Type B pancreatic cell (in vitro differentiated cells): ENCODE measurements around the gene TBXT. TPM values are rescaled to one million over a fixed set of nuclear protein-coding genes. Genes with fewer than 3 reads are reported as not detected.

Experiments used
- DNase-seq: peaks from one replicate; pipeline ENCODE4 v3.0.0; 2021; ENCODE audit warnings: mixed read lengths; ENCODE audit not compliant: unreplicated experiment; ENCODE audit errors: extremely low spot score
- H3K27ac Mint-ChIP-seq: 2 replicates; pipeline ENCODE4 v1.8.0; 2021; ENCODE audit warnings: mild to moderate bottlenecking, mixed read lengths
- H3K27me3 Mint-ChIP-seq: 2 replicates; pipeline ENCODE4 v1.8.0; 2021; ENCODE audit warnings: mixed read lengths
- H3K36me3 Mint-ChIP-seq: 2 replicates; pipeline ENCODE4 v1.8.0; 2021; ENCODE audit warnings: mixed read lengths
- H3K4me1 Mint-ChIP-seq: one replicate; pipeline ENCODE4 v1.8.0; 2021; ENCODE audit warnings: mixed read lengths; ENCODE audit not compliant: unreplicated experiment
- H3K4me3 Mint-ChIP-seq: 2 replicates; pipeline ENCODE4 v1.8.0; 2021; ENCODE audit warnings: mild to moderate bottlenecking, mixed read lengths
- H3K9me3 Mint-ChIP-seq: 2 replicates; pipeline ENCODE4 v1.8.0; 2021; ENCODE audit warnings: mixed read lengths
- total RNA-seq: library from RNA; stranded (reverse); gene quantifications from 2 replicates; pipeline ENCODE4 v1.2.1, GENCODE V29; 2021; ENCODE audit warnings: low replicate concordance
- TF ChIP-seq, protein P1 (sequence below): fragments of 200-600 bp; sonication (generic); conservative IDR thresholded peaks from 2 replicates; pipeline ENCODE4 v1.5.0; 2021; ENCODE audit warnings: antibody characterized with exemption, mild to moderate bottlenecking

The TBXT gene
- total RNA-seq, 1 donor from 2014 or later = 0.85 TPM

DNA sequence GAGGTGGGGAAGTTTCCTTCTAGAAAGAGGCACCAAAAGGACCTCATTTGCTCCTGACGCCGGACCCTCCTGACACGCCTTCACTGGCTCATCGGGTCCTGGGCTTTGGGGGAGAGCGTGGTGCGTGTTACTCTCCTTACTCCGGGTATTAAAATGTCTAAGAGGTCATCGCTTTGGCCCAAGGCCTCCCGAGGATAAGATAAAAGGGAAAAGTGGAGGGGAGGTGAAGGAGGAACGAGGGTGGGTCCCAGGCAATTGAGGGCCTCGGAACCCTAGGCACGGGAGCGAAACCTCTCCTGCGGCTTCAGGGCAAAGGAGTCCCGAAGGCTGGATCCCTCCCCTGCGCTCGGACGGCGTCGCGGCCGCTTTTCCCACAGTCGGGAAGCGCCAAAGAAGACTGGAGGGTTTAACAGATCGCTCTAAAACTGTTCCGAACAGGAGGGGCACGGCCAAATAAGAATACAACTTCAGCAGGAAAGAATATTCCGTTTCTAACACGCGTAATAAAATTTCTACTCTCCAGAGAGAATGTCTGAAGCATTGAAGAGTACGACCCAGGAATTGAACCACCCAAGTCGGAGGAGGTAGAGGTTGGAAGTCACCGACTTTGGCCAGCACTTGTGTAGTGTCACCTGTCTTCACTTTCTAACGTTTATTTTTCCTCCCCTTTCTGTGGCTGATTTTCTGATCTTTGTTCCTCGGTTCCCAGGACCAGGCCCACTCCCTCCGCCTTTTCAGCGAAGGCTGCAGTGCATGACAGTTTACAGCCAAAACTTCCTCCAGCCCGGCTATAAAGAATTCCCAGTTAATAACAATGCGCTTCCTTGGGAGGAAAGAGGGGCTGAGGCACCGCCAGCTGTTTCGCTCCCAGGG is 2.1 kb upstream of the TBXT start:
- H3K4me1 Mint-ChIP-seq = peaks cover 6% of the 10 kb centered on the region
- TF ChIP-seq, protein P1, sequence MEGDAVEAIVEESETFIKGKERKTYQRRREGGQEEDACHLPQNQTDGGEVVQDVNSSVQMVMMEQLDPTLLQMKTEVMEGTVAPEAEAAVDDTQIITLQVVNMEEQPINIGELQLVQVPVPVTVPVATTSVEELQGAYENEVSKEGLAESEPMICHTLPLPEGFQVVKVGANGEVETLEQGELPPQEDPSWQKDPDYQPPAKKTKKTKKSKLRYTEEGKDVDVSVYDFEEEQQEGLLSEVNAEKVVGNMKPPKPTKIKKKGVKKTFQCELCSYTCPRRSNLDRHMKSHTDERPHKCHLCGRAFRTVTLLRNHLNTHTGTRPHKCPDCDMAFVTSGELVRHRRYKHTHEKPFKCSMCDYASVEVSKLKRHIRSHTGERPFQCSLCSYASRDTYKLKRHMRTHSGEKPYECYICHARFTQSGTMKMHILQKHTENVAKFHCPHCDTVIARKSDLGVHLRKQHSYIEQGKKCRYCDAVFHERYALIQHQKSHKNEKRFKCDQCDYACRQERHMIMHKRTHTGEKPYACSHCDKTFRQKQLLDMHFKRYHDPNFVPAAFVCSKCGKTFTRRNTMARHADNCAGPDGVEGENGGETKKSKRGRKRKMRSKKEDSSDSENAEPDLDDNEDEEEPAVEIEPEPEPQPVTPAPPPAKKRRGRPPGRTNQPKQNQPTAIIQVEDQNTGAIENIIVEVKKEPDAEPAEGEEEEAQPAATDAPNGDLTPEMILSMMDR = no peak
- H3K4me3 Mint-ChIP-seq = peak overlapping the region; percentile 68
- no peaks in the 10 kb centered on the region for H3K9me3 Mint-ChIP-seq
- peaks cover 33% of the 10 kb centered on the region for H3K27me3 Mint-ChIP-seq
- DNase-seq = no peak
- H3K36me3 Mint-ChIP-seq = no peaks in the 10 kb centered on the region
- H3K27ac Mint-ChIP-seq = no peak overlapping the region

DNA sequence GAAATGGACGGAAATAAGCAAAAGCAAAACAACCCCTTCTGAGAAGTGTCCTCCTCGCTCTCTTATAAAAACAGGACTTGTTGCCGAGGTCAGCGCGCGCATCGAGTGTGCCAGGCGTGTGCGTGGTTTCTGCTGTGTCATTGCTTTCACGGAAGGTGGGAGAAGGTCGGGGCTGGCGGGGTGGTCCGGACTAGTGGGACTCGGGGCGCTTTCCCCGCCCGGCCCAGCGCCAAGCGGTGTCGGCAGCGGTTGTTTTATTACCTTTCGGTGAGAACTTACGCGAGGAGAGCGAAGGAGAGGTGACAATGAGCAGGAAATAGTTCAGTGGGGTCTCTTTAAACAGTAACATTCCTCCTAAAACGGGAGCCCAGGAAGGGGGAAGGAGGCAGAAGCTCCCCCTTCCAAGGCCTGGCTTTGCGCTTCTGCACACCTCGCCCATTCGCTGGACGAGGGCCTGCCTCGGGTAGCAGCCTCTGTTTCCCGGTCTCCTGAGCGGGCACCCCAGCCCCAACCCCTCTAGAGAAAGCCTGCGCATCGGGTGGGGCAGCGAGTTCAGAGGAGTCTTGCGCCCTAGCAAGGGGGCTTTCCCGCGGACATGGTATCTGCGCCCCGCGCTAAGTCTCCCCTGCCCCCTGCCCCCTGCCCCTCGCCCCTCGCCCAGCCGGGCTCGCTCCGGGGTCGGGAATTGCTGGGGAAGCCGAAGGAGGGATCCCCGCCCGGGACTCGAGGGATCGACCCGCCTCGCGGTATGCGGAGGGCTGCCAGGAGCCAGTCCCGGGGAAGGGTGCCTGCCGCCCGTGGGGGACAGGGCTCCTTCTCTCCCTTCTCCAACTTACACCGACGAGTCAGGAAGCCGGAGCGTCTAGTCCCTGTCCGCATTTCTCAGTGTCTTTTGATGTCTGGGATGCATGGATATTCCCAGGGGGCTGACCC is 1.2 kb upstream of the TBXT start:
- H3K27ac Mint-ChIP-seq = peak overlapping the region; percentile 35
- no peaks in the 10 kb centered on the region for H3K36me3 Mint-ChIP-seq
- no peaks in the 10 kb centered on the region for H3K9me3 Mint-ChIP-seq
- DNase-seq = no peak
- H3K27me3 Mint-ChIP-seq = peaks cover 42% of the 10 kb centered on the region
- peaks cover 6% of the 10 kb centered on the region for H3K4me1 Mint-ChIP-seq
- TF ChIP-seq, protein P1 = no peak
- peak overlapping the region; percentile 91 for H3K4me3 Mint-ChIP-seq

DNA sequence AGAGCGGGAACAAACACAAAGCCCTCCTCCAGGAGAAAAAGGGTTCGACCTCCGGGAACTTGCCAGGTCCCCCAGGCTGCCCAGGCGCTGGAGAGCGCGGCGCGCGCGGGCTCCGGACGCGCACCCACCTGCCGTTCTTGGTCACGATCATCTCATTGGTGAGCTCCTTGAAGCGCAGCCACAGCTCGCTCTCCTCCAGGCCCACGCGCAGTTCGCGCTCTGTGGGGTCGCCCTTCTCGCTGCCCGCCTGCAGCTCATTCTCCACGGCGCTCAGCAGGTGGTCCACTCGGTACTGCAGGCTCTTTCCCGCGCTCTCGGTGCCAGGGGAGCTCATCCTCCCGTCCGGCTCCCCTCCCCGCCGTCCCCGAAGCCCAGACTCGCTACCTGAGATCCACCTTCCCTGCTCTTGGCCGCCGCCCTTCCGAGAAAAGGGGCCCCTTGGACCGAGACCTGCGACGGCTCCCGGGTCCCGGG is 356 bp downstream of the TBXT start:
- no peak for DNase-seq
- H3K4me1 Mint-ChIP-seq = peaks cover 6% of the 10 kb centered on the region
- no peaks in the 10 kb centered on the region for H3K36me3 Mint-ChIP-seq
- peak overlapping the region; percentile 67 for H3K4me3 Mint-ChIP-seq
- H3K27me3 Mint-ChIP-seq = peaks cover 55% of the 10 kb centered on the region
- no peaks in the 10 kb centered on the region for H3K9me3 Mint-ChIP-seq
- no peak overlapping the region for H3K27ac Mint-ChIP-seq
- TF ChIP-seq, protein P1 = no peak

DNA sequence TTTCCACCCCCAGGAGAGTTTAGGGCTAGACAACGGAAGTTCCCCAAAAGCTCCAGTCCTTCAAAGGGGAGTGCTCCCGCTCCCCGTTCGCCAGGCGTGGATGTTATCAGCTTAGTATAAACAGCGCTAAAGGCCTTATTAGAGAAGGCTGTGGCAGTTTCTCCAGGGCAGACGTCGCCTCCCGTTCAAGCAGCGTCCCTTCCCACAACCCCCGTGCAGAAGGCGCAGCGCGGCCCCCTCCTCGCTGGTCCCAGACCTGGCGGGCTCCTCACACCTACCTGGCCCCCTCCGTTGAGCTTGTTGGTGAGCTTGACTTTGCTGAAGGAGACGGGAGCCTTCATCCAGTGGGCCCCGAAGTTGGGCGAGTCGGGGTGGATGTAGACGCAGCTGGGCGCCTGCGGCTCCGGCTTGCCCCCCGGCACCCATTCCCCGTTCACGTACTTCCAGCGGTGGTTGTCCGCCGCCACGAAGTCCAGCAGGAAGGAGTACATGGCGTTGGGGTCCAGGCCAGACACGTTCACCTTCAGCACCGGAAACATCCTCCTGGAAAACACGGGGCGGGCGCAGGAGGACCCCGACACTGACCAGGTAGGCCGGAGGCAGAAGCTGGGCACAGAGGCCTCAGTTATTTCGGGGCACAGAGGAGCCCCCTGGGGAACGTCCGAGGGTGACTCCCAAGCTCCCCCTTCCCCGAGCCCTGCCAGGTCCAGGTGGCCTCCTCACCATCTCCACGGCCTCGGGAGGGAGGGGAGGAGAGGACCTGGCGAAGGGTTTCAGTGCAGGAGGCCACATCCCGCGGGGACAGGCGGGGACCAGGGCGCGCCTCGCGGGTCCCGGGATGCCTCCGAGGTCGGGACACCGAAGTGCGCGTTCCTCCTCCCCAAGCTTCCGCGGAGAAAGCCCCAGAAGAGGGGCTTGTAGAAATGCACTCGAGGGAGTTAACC is 1.1 kb downstream of the TBXT start:
- Mint-ChIP-seq H3K4me1 (peaks cover 6% of the 10 kb centered on the region), H3K4me3 (no peak overlapping the region), H3K27me3 (peaks cover 60% of the 10 kb centered on the region), H3K9me3 (no peaks in the 10 kb centered on the region), H3K27ac (no peak overlapping the region), H3K36me3 (no peaks in the 10 kb centered on the region)
- TF ChIP-seq, protein P1 = no peak
- DNase-seq = no peak
